ENCODE data around the gene ITGA3.

DNA sequence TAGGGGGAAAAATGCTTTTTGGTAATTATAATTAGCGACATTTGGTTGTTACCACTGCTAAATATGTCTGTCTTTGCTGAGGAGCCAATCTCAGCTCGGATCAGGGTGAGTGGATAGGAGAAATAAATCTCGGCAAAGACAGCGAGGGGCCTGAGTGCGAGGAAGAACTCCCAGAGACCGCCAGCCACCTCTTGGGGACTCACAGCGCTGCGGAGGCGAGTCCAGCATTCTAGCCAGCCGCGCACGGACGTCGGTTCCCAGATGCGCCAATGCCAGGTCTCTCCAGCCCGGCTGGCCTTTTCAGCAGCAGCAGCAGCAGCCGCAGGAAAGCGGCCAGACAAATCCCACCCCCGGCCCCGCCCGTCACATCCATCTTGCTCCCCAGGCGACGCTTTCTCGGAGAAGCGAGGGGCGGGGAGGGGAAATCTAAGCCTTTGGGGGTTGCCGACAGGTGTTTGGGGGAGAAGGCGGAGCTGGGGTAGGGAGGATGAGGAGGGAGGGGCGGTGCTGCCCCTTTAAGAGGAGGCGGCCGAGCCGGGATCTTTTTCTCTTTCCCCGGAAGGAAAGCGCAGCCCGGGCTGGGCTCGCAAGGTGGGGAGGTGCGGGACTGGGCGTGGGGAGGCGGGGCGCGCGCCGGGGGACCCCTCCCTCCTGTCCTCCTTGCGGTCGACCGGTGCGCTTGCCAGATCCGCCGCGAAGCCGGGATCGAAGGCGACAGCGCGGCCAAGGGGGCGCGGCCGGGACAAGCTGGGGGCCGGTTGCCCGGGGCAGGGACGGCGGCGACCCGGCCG lies at the start of gene ITGA3:
- TF ChIP-seq, protein P1, sequence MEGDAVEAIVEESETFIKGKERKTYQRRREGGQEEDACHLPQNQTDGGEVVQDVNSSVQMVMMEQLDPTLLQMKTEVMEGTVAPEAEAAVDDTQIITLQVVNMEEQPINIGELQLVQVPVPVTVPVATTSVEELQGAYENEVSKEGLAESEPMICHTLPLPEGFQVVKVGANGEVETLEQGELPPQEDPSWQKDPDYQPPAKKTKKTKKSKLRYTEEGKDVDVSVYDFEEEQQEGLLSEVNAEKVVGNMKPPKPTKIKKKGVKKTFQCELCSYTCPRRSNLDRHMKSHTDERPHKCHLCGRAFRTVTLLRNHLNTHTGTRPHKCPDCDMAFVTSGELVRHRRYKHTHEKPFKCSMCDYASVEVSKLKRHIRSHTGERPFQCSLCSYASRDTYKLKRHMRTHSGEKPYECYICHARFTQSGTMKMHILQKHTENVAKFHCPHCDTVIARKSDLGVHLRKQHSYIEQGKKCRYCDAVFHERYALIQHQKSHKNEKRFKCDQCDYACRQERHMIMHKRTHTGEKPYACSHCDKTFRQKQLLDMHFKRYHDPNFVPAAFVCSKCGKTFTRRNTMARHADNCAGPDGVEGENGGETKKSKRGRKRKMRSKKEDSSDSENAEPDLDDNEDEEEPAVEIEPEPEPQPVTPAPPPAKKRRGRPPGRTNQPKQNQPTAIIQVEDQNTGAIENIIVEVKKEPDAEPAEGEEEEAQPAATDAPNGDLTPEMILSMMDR (IDR thresholded peaks at IDR 0.05): no peak
- TF ChIP-seq POLR2A (IDR thresholded peaks at IDR 0.05): no peak
- peak in 1 of 2 donors; percentile 60 for TF ChIP-seq POLR2AphosphoS5 (IDR thresholded peaks at IDR 0.05; ENCODE audit: insufficient read depth in 1 of 2, low read depth in 1 of 2)
